Right cardiac atrium (tissue), 5 donors: ENCODE results near the gene LAMP2. TPM values are rescaled to one million over a fixed set of nuclear protein-coding genes. Genes with fewer than 3 reads are reported as not detected.
"Not testable (repeated sequence)": the region's sequence is repeated elsewhere in the genome, so short reads cannot be mapped to it uniquely, and the experiment has no call there.

Experiments
- ATAC-seq, 2 donors: fragments of 200-7000 bp; cut with Tn5 transposase; one replicate each; pipeline versions ENCODE4 v1.8.0 to v1.9.1; 2020; ENCODE audit warnings: moderate library complexity in 2 of 2, mild to moderate bottlenecking in 1 of 2
- DNase-seq, 3 donors: peaks; one replicate each; pipeline ENCODE4 v3.0.0-alpha.2; 2020
- H3K27ac ChIP-seq: one replicate; pipeline ENCODE4 v1.5.1; 2013; ENCODE audit warnings: mild to moderate bottlenecking, low read length, control low read depth, moderate library complexity
- H3K27me3 ChIP-seq: one replicate; pipeline ENCODE4 v1.6.1; 2013; ENCODE audit not compliant: control insufficient read depth, insufficient read depth
- H3K4me1 ChIP-seq: one replicate; pipeline ENCODE4 v1.6.1; 2013; ENCODE audit warnings: low read length; ENCODE audit not compliant: control insufficient read depth, insufficient read depth
- H3K4me3 ChIP-seq: one replicate; pipeline ENCODE4 v1.5.1; 2013; ENCODE audit warnings: low read length, control low read depth
- H3K9me3 ChIP-seq: one replicate; pipeline ENCODE4 v1.6.1; 2013; ENCODE audit warnings: low read length; ENCODE audit not compliant: control insufficient read depth
- WGBS: extraction: QIAGEN DNeasy Blood & Tissue Kit; methylation state at CpG from one replicate; pipeline ENCODE4 v1.1.7; 2013; 5-methylcytosine and 5-hydroxymethylcytosine counted together
- intact Hi-C, 4 donors: fragments of 100-400 bp; cut with DNase I; formaldehyde crosslinking; loops; one replicate each; pipeline versions ENCODE4 v1.11.0 to v1.14.0; 2022 to 2023
- polyA plus RNA-seq: library from polyadenylated mRNA; stranded (reverse); fragments of 200-250 nt; gene quantifications from one replicate; pipeline ENCODE4 v1.2.3, GENCODE V29; 2013
- total RNA-seq, 4 donors: library from RNA; stranded (reverse); fragmentation: NEBNext Ultra II Directional; extraction: Animal tissue kit (Norgen Biotek cat#: 25700); gene quantifications; one replicate each; pipeline ENCODE4 v1.2.1, GENCODE V29; 2021
- donor health status: healthy with polysubstance abuse.
- donor health status: DM: no; HTN: yes; CAD: no.
- donor health status: DM: no; HTN: no; CAD: no.
- donor health status: DM: no; HTN: yes; CAD: no; lungs with severe emphysema.
- donor health status: DM: yes; HTN: yes; CAD: no.

LAMP2 gene
- total and polyA plus RNA-seq, 5 donors = 37.6 to 80.0 (median 74.7) TPM

DNA sequence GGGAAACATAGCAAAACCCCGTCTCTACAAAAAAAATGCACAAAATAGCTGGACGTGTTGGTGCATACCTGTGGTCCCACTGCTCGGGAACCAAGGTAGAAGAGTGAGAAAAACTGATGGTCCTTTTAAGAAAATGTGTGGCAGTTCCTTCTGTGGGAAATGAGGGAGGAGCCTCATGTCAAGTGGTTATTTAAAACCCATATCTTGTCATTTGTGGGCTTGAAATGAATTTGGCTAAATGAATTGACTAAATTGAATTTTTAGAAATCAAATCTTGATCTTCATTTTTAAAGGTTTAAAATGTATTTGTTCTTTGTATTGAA lies 16.2 kb upstream of the LAMP2 start:
- peak overlapping the region; percentile 73 for H3K4me3 ChIP-seq
- WGBS = 71% methylated on average over 3 of the region's 3 CpGs
- H3K27ac ChIP-seq = no peak overlapping the region
- H3K9me3 ChIP-seq = no peaks in the 10 kb centered on the region
- no peak for DNase-seq
- H3K4me1 ChIP-seq = no peaks in the 10 kb centered on the region
- intact Hi-C loops = no loop called here
- ATAC-seq = no peak
- no peaks in the 10 kb centered on the region for H3K27me3 ChIP-seq

DNA sequence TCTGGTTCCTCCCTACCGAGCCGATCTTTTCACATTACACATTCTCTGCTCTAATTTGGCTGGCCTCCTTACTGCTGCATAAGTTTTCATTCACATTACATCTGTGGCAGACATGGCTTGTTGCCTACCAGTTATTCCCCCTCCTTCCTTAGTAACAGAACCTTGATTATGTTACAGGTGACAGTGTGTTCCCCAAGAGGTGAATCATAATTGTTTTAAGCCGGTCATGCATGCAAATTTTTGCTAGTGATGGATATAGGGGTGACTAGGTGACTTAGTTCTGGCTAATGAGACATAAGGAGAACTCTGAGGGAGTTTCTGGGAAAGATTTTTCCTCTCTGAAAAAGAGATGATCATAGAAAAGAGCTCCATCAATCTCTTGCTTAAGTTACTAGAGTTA lies 8.4 kb upstream of the LAMP2 start:
- H3K4me1 ChIP-seq = no peaks in the 10 kb centered on the region
- intact Hi-C loops = no loop called here
- H3K27ac ChIP-seq = no peak overlapping the region
- H3K27me3 ChIP-seq = no peaks in the 10 kb centered on the region
- no peak overlapping the region for H3K4me3 ChIP-seq
- DNase-seq (no peak), ATAC-seq (no peak)
- no peaks in the 10 kb centered on the region for H3K9me3 ChIP-seq
- WGBS = 80% methylated on average over 3 of the region's 3 CpGs

DNA sequence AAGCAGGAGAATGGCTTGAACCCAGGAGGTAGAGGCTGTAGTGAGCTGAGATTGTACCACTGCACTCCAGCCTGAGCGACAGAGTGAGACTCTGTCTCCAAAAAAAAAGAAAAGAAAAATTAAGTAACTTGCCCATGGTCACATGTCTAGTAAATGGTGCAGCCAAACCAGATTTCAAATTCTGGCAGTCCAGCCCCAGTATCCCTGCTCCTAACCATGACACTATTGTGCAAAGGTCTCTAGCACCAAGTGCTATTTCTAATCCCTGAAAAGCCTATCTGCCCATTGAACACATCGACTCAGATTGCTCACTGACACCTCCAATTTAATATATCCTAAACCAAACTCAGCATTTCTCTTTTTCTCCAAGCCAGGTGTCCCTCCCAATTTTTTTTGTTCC lies 7.6 kb upstream of the LAMP2 start:
- WGBS = 63% methylated on average over 2 of the region's 2 CpGs
- no peak overlapping the region for H3K27ac ChIP-seq
- no peak for ATAC-seq
- DNase-seq = no peak
- H3K9me3 ChIP-seq = no peaks in the 10 kb centered on the region
- no peaks in the 10 kb centered on the region for H3K4me1 ChIP-seq
- H3K27me3 ChIP-seq = no peaks in the 10 kb centered on the region
- intact Hi-C loops = no loop called here
- H3K4me3 ChIP-seq = no peak overlapping the region

DNA sequence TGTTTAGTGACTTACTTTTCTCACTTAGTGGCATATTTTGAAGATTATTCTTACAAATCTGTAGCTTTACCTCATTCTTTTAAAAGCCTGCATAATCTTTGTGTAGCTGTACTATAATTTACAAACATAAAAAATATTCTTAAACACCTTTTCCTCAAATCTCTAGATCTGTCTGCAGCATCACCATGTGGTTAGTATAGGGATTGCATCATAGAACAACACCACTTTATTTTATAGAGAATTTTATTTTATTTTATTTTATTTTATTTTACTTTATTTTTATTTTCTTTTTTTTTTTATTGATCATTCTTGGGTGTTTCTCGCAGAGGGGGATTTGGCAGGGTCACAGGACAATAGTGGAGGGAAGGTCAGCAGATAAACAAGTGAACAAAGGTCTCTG lies 6.4 kb upstream of the LAMP2 start:
- intact Hi-C loops, H3K27ac ChIP-seq, H3K4me1 ChIP-seq, H3K9me3 ChIP-seq, DNase-seq, ATAC-seq, H3K27me3 ChIP-seq, H3K4me3 ChIP-seq: not testable (repeated sequence)
- 0% methylated on average over 1 of the region's 1 CpG for WGBS

DNA sequence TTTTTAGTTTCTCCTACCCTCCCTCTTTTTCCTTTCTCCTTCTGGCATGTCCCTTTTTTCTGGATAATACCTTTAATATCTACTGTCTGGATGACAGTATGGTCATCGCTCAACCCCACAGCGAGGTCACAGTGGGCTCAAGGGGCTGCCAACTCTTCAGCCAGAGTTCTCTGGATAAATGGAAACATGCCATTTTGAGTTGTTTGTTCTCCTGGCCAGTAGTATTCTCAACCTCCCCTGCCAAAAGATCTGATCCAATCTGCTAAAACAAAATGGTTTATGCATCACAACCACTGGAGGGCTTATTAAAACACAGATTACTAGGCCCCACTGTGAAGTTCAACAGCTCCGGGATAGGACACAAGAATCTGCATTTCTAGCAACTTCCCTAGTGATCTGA lies 5.0 kb upstream of the LAMP2 start:
- ATAC-seq (no peak), DNase-seq (no peak)
- Histone ChIP-seq H3K4me1 (no peaks in the 10 kb centered on the region), H3K27me3 (no peaks in the 10 kb centered on the region), H3K4me3 (no peak overlapping the region), H3K27ac (no peak overlapping the region), H3K9me3 (no peaks in the 10 kb centered on the region)
- 72% methylated on average over 3 of the region's 3 CpGs for WGBS
- intact Hi-C loops = no loop called here

DNA sequence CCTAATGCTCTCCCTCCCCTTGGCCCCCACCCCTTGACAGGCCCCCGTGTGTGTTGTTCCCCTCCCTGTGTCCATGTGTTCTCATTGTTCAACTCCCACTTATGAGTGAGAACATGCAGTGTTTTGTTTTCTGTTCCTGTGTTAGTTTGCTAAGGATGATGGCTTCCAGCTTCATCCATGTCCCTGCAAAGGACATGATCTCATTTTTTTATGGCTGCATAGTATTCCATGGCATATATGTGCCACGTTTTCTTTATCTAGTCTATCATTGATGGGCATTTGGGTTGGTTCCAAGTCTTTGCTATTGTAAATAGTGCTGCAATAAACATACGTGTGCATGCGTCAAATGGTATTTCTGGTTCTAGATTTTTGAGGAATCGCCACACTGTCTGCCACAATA lies 561 bp upstream of the LAMP2 start:
- DNase-seq, H3K27me3 ChIP-seq, ATAC-seq, H3K4me1 ChIP-seq, intact Hi-C loops, H3K4me3 ChIP-seq, H3K9me3 ChIP-seq, H3K27ac ChIP-seq: not testable (repeated sequence)
- 61% methylated on average over 5 of the region's 5 CpGs for WGBS

DNA sequence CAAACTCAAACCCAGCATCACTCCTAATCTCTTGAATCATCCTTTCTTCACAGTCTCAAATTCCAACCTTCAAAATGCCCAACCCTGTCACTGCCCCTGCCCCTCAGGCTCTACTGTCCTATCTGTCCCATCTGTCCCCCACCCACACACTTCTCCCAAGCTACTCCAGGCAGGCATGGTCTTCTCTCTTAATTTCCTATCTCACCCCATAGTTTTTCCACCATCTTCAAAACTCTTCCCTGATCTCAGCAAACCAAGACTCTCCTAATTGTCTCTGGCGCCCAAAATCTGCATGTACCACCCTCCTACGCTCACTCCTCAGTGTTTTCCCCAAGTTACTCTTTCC lies 644 bp downstream of the LAMP2 start:
- no peaks in the 10 kb centered on the region for H3K27me3 ChIP-seq
- no peaks in the 10 kb centered on the region for H3K9me3 ChIP-seq
- 0% methylated on average over 2 of the region's 2 CpGs for WGBS
- ATAC-seq (no peak), DNase-seq (no peak)
- H3K4me1 ChIP-seq = peaks cover 3% of the 10 kb centered on the region
- intact Hi-C loops = no loop called here
- H3K4me3 ChIP-seq = peak overlapping the region; percentile 82
- peak overlapping the region; percentile 99 for H3K27ac ChIP-seq

DNA sequence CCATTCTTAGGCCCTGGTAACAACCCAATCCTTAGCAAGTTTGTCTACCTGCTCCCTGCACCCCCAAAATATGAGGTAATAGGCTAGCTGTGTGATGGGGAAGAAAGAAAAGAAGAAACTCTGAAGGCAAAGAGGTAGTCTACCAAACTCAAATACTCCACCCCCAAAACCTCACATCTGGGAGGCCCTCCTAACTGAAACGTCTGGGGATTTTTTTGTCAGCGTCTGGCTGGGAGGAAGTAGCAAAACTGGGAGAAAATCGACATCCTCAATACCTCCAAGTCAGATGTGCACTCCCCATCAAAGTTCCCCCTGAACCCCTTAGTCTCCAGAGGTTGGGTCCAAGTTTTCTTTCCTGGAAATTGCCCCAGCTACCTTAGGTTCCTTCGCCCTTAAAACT lies 1.0 kb downstream of the LAMP2 start:
- 7% methylated on average over 4 of the region's 4 CpGs for WGBS
- DNase-seq = no peak
- intact Hi-C loops = no loop called here
- ATAC-seq = no peak
- Histone ChIP-seq H3K4me1 (peaks cover 3% of the 10 kb centered on the region), H3K9me3 (no peaks in the 10 kb centered on the region), H3K27ac (no peak overlapping the region), H3K4me3 (peak overlapping the region; percentile 82), H3K27me3 (no peaks in the 10 kb centered on the region)

DNA sequence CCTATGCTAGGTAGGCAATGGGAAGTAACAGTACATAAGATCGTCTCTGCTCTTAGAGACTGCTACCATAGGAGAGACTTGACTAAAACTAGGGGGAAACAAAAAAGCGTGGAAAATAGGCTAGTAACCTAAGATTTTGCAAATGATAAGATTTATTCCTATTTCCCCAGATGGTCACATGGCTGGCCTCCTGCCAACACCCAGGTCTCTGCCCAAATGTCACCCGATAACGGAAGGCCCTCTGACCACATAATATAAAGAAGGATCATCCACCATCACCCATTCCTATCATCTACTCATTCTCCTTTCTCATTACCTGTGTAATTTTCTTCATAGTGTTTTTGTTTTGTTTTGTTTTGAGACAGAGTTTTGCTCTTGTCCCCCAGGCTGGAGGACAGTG lies 4.7 kb downstream of the LAMP2 start:
- no peak for ATAC-seq
- DNase-seq = no peak
- no peaks in the 10 kb centered on the region for H3K9me3 ChIP-seq
- 70% methylated on average over 4 of the region's 4 CpGs for WGBS
- H3K4me1 ChIP-seq = peaks cover 3% of the 10 kb centered on the region
- no peaks in the 10 kb centered on the region for H3K27me3 ChIP-seq
- intact Hi-C loops = no loop called here
- H3K4me3 ChIP-seq = no peak overlapping the region
- H3K27ac ChIP-seq = no peak overlapping the region

DNA sequence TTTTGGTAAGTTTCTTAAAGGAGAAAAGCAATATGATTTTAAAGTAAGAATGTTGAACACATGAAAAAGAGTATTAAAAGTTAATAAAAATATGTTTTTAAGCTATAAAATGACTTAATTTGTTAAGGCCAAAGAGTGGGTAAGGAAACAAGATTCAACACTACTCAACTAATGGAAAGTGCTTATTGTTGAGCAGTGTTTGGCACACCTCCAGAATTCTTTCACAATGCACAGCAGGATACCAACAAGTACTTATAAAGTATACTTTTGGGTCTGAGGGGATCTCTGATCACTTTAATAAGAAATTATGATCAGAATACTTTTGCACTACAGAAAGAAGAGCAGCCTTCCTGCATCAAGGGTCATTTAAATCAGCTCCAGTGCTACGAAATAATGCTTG lies 5.9 kb downstream of the LAMP2 start:
- intact Hi-C loops = no loop called here
- no peaks in the 10 kb centered on the region for H3K27me3 ChIP-seq
- no peak for DNase-seq
- peaks cover 5% of the 10 kb centered on the region for H3K4me1 ChIP-seq
- H3K4me3 ChIP-seq = no peak overlapping the region
- 95% methylated on average over 1 of the region's 1 CpG for WGBS
- H3K27ac ChIP-seq = no peak overlapping the region
- no peak for ATAC-seq
- no peaks in the 10 kb centered on the region for H3K9me3 ChIP-seq

DNA sequence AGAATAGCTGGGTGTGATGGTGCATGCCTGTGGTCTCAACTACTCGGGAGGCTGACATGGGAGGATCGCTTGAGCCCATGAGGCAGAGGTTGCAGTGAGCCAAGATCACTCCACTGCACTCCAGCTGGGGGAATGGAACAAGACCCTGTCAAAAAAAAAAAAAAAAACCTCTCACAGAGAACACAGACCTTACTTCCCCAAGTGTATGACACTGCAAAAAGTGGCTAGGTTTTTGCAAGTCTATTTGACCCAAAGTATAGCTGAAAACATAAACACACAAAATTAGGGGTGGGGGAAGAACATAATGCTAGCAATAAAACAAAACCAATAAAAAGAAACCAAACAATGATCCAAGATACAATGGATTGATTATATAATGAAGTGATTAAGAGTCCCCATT lies 6.7 kb downstream of the LAMP2 start:
- ATAC-seq = no peak
- WGBS = 87% methylated on average over 2 of the region's 2 CpGs
- H3K9me3 ChIP-seq = no peaks in the 10 kb centered on the region
- no peak overlapping the region for H3K27ac ChIP-seq
- intact Hi-C loops = no loop called here
- no peaks in the 10 kb centered on the region for H3K27me3 ChIP-seq
- H3K4me1 ChIP-seq = peaks cover 5% of the 10 kb centered on the region
- no peak for DNase-seq
- no peak overlapping the region for H3K4me3 ChIP-seq

DNA sequence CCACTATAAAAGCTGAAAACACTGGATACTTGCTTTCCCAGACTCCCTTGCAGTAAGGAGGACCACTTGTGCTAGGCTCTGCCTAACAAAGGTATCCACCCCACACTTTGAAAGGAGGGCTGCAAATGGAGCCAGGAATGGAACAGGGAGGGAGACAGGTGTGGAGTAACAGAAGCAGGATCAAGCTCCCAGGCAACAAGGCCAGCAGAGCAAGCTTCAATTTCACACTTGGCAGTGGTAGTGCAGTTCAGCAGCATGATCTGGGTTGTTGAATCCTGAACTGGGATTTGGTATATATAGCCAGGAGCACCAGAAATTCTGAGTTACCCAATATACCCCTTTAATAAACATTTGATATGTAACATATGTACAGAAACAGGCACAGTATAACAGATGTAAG lies 9.8 kb downstream of the LAMP2 start:
- H3K9me3 ChIP-seq = no peaks in the 10 kb centered on the region
- no peaks in the 10 kb centered on the region for H3K27me3 ChIP-seq
- no peak for ATAC-seq
- intact Hi-C loops = no loop called here
- H3K4me1 ChIP-seq = peaks cover 2% of the 10 kb centered on the region
- no peak overlapping the region for H3K4me3 ChIP-seq
- no peak overlapping the region for H3K27ac ChIP-seq
- DNase-seq = no peak
